GM23248 (cell line): Measurements from ENCODE around the gene VPS41.

Source experiments
- EZH2 ChIP-seq: fragments of 200-600 bp; sonication (generic); IDR thresholded peaks from 2 replicates; pipeline ENCODE4 v1.6.1; 2018; ENCODE audit warnings: antibody characterized with exemption, mild to moderate bottlenecking; ENCODE audit not compliant: insufficient read depth, poor library complexity, severe bottlenecking
- EZH2phosphoT487 ChIP-seq: fragments of 200-600 bp; sonication (generic); IDR thresholded peaks from 2 replicates; pipeline ENCODE4 v1.6.1; 2018; ENCODE audit warnings: antibody characterized with exemption, moderate library complexity, mild to moderate bottlenecking, low read depth; ENCODE audit not compliant: insufficient read depth

GRCh38 chr7:38834357-38834756 is 74.6 kb downstream of the VPS41 start:
- TF ChIP-seq EZH2phosphoT487: no peak
- no peak for TF ChIP-seq EZH2
